HepG2 (cell line): ENCODE measurements around the gene RESP18. TPM values are rescaled to one million over a fixed set of nuclear protein-coding genes. Genes with fewer than 3 reads are reported as not detected.
A peak's percentile ranks its signal among the peaks of the same experiment; 100 is the strongest.

ENCODE experiments used
- CC2D1A ChIP-seq: sonication (generic); formaldehyde crosslinking; IDR thresholded peaks from 2 replicates; pipeline ENCODE4 v1.8.1; 2023; ENCODE audit warnings: mild to moderate bottlenecking, missing genetic modification reagents
- CENPX ChIP-seq: sonication (generic); formaldehyde crosslinking; IDR thresholded peaks from 2 replicates; pipeline ENCODE4 v1.9.0; 2021; ENCODE audit warnings: mild to moderate bottlenecking, missing genetic modification reagents, moderate library complexity
- ERF ChIP-seq: IDR thresholded peaks from 2 replicates; pipeline ENCODE4 v1.6.1; 2018; ENCODE audit warnings: missing biosample characterization, missing genetic modification reagents
- GATAD1 ChIP-seq: IDR thresholded peaks from 2 replicates; pipeline ENCODE4 v1.6.1; 2016; ENCODE audit warnings: missing genetic modification reagents, missing compliant biosample characterization
- ISX ChIP-seq: sonication (generic); formaldehyde crosslinking; conservative IDR thresholded peaks from 2 replicates; pipeline ENCODE4 v1.5.0; 2020; ENCODE audit warnings: missing genetic modification reagents
- NR3C1 ChIP-seq: sonication (generic); formaldehyde crosslinking; IDR thresholded peaks from 2 replicates; pipeline ENCODE4 v1.4.0; 2020; ENCODE audit warnings: missing genetic modification reagents
- RNF2 ChIP-seq: fragments of 450-650 bp; conservative IDR thresholded peaks from 2 replicates; pipeline ENCODE4 v1.6.1; 2016; ENCODE audit warnings: low read depth
- SCMH1 ChIP-seq: sonication (generic); formaldehyde crosslinking; IDR thresholded peaks from 2 replicates; pipeline ENCODE4 v1.9.0; 2021; ENCODE audit warnings: missing genetic modification reagents, mild to moderate bottlenecking, borderline replicate concordance
- SP2 ChIP-seq: sonication (generic); formaldehyde crosslinking; IDR thresholded peaks from 2 replicates; pipeline ENCODE4 v1.5.1; 2020; ENCODE audit warnings: mild to moderate bottlenecking, missing genetic modification reagents
- ZFP1 ChIP-seq: IDR thresholded peaks from 2 replicates; pipeline ENCODE4 v1.6.1; 2016
- ZFP62 ChIP-seq: sonication (generic); formaldehyde crosslinking; IDR thresholded peaks from 2 replicates; pipeline ENCODE4 v1.4.0; 2020; ENCODE audit warnings: missing genetic modification reagents
- ZNF335 ChIP-seq: sonication (generic); formaldehyde crosslinking; IDR thresholded peaks from 2 replicates; pipeline ENCODE4 v1.4.0; 2020; ENCODE audit warnings: missing genetic modification reagents
- ZNF432 ChIP-seq: sonication (generic); formaldehyde crosslinking; IDR thresholded peaks from 2 replicates; pipeline ENCODE4 v1.5.0; 2020; ENCODE audit warnings: missing genetic modification reagents, mild to moderate bottlenecking, borderline replicate concordance
- ZNF891 ChIP-seq: sonication (generic); formaldehyde crosslinking; IDR thresholded peaks from 2 replicates; pipeline ENCODE4 v1.5.0; 2020; ENCODE audit warnings: mild to moderate bottlenecking, missing genetic modification reagents
- polyA plus RNA-seq, 8 experiments: library from polyadenylated mRNA; depleted of rRNA in 3 of 8; stranded (reverse) in 7 of 8; unstranded in 1 of 8; fragments of >200 nt; fragmentation: Illumina TruSeq in 4 of 8; extraction: Trizol in 4 of 8; gene quantifications; 2 replicates each; pipeline versions ENCODE4 v1.2.1 to v1.2.3, GENCODE V29; 2011 to 2016; ENCODE audit warnings: low read depth in 4 of 8, missing spikeins in 1 of 8, mixed read lengths in 1 of 8; ENCODE audit not compliant: insufficient read depth in 1 of 8
- total RNA-seq, 5 experiments: library from RNA; depleted of rRNA; stranded (reverse); fragments of >200 nt; fragmentation: Illumina TruSeq; extraction: Trizol; gene quantifications; 2 replicates each; pipeline ENCODE4 v1.2.3, GENCODE V29; 2016; ENCODE audit warnings: low read depth in 1 of 5
- TF ChIP-seq, protein P1 (sequence below): sonication (generic); formaldehyde crosslinking; IDR thresholded peaks from 2 replicates; pipeline ENCODE4 v1.4.0; 2020; ENCODE audit warnings: missing genetic modification reagents, low read depth, mild to moderate bottlenecking, borderline replicate concordance
- TF ChIP-seq, protein P2 (sequence below): IDR thresholded peaks from 2 replicates; pipeline ENCODE4 v1.6.1; 2016; ENCODE audit warnings: low read depth, missing genetic modification reagents, missing compliant biosample characterization
- TF ChIP-seq, protein P3 (sequence below): sonication (generic); formaldehyde crosslinking; IDR thresholded peaks from 2 replicates; pipeline ENCODE4 v1.4.0; 2020; ENCODE audit warnings: missing genetic modification reagents
- TF ChIP-seq, protein P4 (sequence below): IDR thresholded peaks from 2 replicates; pipeline ENCODE4 v1.6.1; 2018; ENCODE audit warnings: missing genetic modification reagents
- TF ChIP-seq, protein P5 (sequence below): IDR thresholded peaks from 2 replicates; pipeline ENCODE4 v1.6.1; 2016; ENCODE audit warnings: mild to moderate bottlenecking, missing biosample characterization, missing genetic modification reagents

The RESP18 gene
- total and polyA plus RNA-seq, 2 of the 13 experiments (the other 11 are each of a cell fraction or from before 2014, with no cell fraction given), result not detected

DNA sequence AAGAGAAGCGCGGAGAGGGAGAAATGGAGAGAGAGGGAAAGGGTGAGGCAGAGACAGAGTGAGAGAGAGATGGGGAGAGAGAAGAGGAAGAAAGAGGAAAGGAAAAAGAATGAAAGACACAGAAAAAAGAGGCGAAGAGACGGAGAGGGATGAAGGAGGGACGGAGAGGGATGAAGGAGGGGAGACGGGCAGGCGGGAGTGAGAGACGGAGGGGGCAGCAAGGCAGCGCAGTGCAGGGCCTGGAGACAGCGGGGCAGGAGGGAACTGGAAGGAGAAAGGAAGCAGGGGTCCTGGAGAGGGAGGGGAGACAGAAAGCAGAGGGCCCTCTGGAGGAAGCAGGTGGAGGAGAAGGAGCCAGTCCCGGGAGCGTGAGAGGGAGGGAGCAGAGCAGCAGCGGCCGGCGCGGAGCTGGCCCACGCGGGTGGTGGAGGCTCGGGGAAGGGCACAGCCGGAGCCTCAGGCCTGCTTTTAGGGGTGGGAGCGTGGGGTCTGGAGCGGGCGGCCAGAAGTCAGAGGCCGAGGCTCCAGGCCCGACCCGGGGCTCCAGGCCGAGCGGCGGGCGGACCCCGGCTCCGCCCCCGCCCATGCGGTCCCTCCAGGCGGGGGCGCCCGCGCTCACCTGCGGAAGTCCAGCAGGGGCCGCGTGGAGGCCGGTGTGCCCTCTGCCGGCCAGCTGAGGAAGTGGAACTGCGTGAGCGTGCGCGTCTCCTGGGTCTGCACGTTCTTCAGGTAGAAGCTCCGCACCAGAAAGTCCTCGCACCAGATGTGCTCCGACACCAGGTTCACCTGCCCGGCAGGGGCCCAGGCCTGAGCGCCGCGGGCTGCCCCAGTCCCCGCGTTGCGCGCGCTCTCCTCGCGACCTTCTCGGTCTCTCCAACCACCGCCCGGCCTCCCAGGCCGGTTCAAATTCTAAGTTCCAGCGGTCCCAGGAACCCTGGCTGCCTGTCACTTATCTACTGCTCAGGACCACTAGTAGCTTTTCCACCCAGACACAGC is 37.9 kb downstream of the RESP18 start (continued):
- TF ChIP-seq CC2D1A (CRISPR knock-in tag) (0 out of 2 replicates have a peak, but pooled peaks have one; percentile 34), RNF2 (peak; percentile 68; the same call in 1 of the 2 replicates), NR3C1 (CRISPR knock-in tag) (no peak), SP2 (CRISPR knock-in tag) (no peak), ZFP1 (CRISPR knock-in tag) (peak; percentile 83; the same call in 1 of the 2 replicates), CENPX (CRISPR knock-in tag) (no peak), ISX (CRISPR knock-in tag) (no peak), ZNF335 (0 out of 2 replicates have a peak, but pooled peaks have one; percentile 63), GATAD1 (CRISPR knock-in tag) (peak; percentile 76), ZFP62 (CRISPR knock-in tag) (0 out of 2 replicates have a peak, but pooled peaks have one; percentile 52), ZNF432 (CRISPR knock-in tag) (no peak), SCMH1 (no peak), ERF (CRISPR knock-in tag) (peak; percentile 98), ZNF891 (CRISPR knock-in tag) (peak; percentile 49; the same call in 1 of the 2 replicates)
- TF ChIP-seq, protein P1, sequence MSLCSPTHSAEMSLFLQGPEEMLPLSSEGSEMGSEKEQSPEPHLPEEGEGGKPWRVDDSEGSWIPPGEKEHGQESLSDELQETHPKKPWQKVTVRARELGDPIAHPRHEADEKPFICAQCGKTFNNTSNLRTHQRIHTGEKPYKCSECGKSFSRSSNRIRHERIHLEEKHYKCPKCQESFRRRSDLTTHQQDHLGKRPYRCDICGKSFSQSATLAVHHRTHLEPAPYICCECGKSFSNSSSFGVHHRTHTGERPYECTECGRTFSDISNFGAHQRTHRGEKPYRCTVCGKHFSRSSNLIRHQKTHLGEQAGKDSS, result peak; percentile 98; the same call in 1 of the 2 replicates
- TF ChIP-seq, protein P2, sequence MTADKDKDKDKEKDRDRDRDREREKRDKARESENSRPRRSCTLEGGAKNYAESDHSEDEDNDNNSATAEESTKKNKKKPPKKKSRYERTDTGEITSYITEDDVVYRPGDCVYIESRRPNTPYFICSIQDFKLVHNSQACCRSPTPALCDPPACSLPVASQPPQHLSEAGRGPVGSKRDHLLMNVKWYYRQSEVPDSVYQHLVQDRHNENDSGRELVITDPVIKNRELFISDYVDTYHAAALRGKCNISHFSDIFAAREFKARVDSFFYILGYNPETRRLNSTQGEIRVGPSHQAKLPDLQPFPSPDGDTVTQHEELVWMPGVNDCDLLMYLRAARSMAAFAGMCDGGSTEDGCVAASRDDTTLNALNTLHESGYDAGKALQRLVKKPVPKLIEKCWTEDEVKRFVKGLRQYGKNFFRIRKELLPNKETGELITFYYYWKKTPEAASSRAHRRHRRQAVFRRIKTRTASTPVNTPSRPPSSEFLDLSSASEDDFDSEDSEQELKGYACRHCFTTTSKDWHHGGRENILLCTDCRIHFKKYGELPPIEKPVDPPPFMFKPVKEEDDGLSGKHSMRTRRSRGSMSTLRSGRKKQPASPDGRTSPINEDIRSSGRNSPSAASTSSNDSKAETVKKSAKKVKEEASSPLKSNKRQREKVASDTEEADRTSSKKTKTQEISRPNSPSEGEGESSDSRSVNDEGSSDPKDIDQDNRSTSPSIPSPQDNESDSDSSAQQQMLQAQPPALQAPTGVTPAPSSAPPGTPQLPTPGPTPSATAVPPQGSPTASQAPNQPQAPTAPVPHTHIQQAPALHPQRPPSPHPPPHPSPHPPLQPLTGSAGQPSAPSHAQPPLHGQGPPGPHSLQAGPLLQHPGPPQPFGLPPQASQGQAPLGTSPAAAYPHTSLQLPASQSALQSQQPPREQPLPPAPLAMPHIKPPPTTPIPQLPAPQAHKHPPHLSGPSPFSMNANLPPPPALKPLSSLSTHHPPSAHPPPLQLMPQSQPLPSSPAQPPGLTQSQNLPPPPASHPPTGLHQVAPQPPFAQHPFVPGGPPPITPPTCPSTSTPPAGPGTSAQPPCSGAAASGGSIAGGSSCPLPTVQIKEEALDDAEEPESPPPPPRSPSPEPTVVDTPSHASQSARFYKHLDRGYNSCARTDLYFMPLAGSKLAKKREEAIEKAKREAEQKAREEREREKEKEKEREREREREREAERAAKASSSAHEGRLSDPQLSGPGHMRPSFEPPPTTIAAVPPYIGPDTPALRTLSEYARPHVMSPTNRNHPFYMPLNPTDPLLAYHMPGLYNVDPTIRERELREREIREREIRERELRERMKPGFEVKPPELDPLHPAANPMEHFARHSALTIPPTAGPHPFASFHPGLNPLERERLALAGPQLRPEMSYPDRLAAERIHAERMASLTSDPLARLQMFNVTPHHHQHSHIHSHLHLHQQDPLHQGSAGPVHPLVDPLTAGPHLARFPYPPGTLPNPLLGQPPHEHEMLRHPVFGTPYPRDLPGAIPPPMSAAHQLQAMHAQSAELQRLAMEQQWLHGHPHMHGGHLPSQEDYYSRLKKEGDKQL (CRISPR knock-in tag), result 0 out of 2 replicates have a peak, but pooled peaks have one; percentile 36
- TF ChIP-seq, protein P3, sequence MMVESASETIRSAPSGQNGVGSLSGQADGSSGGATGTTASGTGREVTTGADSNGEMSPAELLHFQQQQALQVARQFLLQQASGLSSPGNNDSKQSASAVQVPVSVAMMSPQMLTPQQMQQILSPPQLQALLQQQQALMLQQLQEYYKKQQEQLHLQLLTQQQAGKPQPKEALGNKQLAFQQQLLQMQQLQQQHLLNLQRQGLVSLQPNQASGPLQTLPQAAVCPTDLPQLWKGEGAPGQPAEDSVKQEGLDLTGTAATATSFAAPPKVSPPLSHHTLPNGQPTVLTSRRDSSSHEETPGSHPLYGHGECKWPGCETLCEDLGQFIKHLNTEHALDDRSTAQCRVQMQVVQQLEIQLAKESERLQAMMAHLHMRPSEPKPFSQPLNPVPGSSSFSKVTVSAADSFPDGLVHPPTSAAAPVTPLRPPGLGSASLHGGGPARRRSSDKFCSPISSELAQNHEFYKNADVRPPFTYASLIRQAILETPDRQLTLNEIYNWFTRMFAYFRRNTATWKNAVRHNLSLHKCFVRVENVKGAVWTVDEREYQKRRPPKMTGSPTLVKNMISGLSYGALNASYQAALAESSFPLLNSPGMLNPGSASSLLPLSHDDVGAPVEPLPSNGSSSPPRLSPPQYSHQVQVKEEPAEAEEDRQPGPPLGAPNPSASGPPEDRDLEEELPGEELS (CRISPR knock-in tag), result peak; percentile 33; the same call in 1 of the 2 replicates
- TF ChIP-seq, protein P4, sequence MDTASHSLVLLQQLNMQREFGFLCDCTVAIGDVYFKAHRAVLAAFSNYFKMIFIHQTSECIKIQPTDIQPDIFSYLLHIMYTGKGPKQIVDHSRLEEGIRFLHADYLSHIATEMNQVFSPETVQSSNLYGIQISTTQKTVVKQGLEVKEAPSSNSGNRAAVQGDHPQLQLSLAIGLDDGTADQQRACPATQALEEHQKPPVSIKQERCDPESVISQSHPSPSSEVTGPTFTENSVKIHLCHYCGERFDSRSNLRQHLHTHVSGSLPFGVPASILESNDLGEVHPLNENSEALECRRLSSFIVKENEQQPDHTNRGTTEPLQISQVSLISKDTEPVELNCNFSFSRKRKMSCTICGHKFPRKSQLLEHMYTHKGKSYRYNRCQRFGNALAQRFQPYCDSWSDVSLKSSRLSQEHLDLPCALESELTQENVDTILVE (CRISPR knock-in tag), result peak; percentile 38; the same call in 1 of the 2 replicates
- TF ChIP-seq, protein P5, sequence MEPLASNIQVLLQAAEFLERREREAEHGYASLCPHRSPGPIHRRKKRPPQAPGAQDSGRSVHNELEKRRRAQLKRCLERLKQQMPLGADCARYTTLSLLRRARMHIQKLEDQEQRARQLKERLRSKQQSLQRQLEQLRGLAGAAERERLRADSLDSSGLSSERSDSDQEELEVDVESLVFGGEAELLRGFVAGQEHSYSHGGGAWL, result peak; percentile 92
